Muscle layer of duodenum (tissue), 2 donors: ENCODE results near the gene FAM107B.
"Not testable (repeated sequence)": the region's sequence is repeated elsewhere in the genome, so short reads cannot be mapped to it uniquely, and the experiment has no call there.

ENCODE experiments used
- H3K27ac ChIP-seq: one replicate; pipeline ENCODE4 v1.7.0; 2013; ENCODE audit warnings: mild to moderate bottlenecking, low read length
- H3K27me3 ChIP-seq: one replicate; pipeline ENCODE4 v1.7.0; 2013; ENCODE audit warnings: low read depth, mild to moderate bottlenecking, control low read depth, low read length
- H3K36me3 ChIP-seq, 2 donors: one replicate each; pipeline ENCODE4 v1.7.0; 2013; ENCODE audit warnings: low read length in 2 of 2, control low read depth in 1 of 2, mild to moderate bottlenecking in 1 of 2; ENCODE audit not compliant: insufficient read depth in 2 of 2, control insufficient read depth in 1 of 2
- H3K4me1 ChIP-seq, 2 donors: one replicate each; pipeline ENCODE4 v1.7.0; 2013; ENCODE audit warnings: low read length in 2 of 2, mild to moderate bottlenecking in 2 of 2, control low read depth in 1 of 2, moderate library complexity in 1 of 2; ENCODE audit not compliant: insufficient read depth in 2 of 2, control insufficient read depth in 1 of 2
- H3K4me3 ChIP-seq, 2 donors: one replicate each; pipeline ENCODE4 v1.7.0; 2013; ENCODE audit warnings: low read length in 2 of 2, low read depth in 1 of 2, mild to moderate bottlenecking in 1 of 2
- H3K9me3 ChIP-seq, 2 donors: one replicate each; pipeline ENCODE4 v1.7.0; 2013; ENCODE audit warnings: low read length in 2 of 2, control low read depth in 1 of 2, mild to moderate bottlenecking in 1 of 2; ENCODE audit not compliant: control insufficient read depth in 1 of 2
- donor health status: healthy.

The FAM107B gene

DNA sequence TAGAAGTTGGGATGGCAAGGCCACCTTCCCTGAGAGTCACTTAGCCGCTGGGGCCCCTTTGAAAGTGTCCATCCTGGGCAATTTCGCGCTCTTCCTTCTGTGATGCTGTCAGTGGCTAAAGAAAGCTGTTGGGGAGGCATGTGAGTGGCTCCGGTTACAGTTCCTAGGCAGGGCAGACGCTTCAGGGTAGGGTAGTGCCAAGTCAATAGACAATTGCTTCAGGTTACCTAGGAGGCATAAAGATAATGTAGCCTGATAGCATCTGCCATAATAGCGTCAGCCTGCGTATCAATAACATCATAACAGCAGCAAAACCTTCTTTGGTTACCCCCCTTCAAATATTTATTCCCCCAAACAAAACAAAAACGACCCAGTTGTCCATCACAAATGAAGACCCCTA is at the start of gene FAM107B:
Gene FAM107B, minus strand, starts transcription at position 101 of the 400 bp plus-strand sequence. CDS start 234 bp downstream, outside the sequence.
- Histone ChIP-seq H3K4me3 (no peak within 1 kb of the TSS), H3K36me3 (no peaks in the 10 kb centered on the region), H3K27ac (no peak within 1 kb of the TSS), H3K9me3 (no peaks in the 10 kb centered on the region), H3K4me1 (peaks cover 0 to 7% of the 10 kb centered on the region in 2 donors), H3K27me3 (no peaks in the 10 kb centered on the region)

DNA sequence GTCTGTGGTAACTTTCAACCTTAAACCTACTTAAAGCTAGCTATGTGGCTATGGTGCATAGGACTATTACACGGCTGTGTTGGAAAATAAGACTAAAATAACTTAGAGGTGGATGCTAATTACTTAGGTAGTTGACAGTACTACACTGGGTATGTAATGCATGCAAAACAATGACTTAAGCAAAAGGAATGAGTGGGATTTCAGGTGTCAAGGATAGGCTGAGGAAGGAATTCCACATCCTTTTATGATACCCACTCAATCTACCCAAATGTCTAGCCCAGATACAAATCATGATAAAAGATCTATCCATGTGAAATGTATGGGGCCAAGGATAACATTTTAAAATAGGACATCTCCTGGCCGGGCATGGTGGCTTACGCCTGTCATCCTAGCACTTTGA is 49.3 kb upstream of the FAM107B start:
- Histone ChIP-seq H3K4me3 (no peak overlapping the region), H3K9me3 (no peaks in the 10 kb centered on the region), H3K36me3 (no peaks in the 10 kb centered on the region), H3K27me3 (no peaks in the 10 kb centered on the region), H3K27ac (no peak overlapping the region), H3K4me1 (peaks cover 0 to 10% of the 10 kb centered on the region in 2 donors)

DNA sequence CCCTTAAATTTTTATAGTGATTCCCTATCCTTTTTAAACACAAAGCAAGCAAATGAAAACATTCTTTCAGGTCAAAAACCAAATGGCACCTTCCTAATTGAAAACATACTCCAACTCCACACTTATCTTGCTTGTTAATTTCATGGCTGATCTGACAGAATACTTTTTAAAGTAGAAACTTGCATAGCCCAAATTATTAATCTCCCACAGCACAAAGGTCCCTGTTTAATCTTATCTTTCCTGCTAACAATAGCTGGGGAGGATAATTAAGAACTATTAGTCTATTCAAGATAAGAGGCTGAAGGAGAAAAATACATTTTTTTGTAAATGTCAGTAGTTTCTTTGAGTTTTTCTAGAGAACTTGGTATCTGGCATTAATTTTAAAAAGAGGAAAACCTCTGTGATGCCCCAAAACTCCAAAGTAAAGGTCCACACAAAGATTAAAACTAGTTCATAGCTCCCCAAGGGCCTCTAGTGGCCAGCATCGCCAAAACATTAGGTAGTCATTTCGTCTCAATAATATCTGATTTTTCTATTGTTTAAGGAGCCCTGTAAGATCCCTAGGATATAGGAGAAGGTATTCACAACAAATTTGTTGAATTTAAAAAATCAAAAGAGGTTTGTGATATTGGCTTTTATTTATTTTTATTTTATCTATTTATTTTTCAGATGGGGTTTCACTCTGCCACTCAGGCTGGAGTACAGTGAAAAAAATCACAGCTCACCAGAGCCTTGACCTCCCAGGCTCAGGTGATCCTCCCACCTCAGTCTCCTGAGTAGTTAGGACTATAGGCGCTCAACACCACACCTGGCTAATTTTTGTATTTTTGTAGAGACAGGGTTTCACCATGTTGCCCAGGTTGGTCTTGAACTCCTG is 48.4 kb upstream of the FAM107B start:
- Histone ChIP-seq H3K27me3 (no peaks in the 10 kb centered on the region), H3K27ac (no peak overlapping the region), H3K4me3 (no peak overlapping the region), H3K4me1 (peaks cover 0 to 10% of the 10 kb centered on the region in 2 donors), H3K36me3 (no peaks in the 10 kb centered on the region), H3K9me3 (no peaks in the 10 kb centered on the region)

DNA sequence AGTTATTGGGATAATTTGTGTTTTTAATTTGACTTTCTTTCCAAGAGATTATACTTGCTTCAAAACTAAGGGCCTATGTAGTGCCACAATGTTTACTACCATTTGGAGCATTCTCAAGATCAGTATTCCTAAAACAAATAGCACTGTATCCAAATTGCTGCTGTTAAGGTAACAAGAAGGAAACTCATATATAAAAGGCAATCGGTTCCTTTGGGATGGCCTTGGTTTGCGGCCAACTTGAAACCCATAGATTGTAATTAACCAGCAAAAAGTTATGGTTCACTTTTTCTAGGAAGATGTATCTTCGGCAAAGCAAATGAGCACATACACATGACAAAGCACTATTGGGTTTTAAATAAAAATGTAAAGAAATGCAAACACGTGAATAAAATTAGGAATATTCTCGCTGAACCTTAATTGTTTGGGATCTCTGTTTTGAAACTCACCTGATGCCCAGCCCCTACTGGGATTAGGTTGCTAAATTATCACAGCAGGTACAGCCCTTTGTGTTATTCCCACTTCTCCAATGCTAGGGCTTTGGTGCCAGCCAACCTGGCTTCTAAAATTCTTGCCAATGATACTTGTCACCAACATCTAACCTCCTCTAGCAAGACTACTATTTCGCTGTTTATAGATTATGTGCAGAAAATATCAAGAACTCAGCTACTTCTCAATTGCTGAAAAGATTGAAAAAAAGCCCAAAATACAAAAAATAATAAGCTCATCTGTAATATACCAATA is 47.1 kb upstream of the FAM107B start:
- H3K4me1 ChIP-seq = peaks cover 0 to 10% of the 10 kb centered on the region in 2 donors
- H3K4me3 ChIP-seq = no peak overlapping the region
- H3K9me3 ChIP-seq = no peaks in the 10 kb centered on the region
- H3K36me3 ChIP-seq = no peaks in the 10 kb centered on the region
- H3K27me3 ChIP-seq = no peaks in the 10 kb centered on the region
- no peak overlapping the region for H3K27ac ChIP-seq

DNA sequence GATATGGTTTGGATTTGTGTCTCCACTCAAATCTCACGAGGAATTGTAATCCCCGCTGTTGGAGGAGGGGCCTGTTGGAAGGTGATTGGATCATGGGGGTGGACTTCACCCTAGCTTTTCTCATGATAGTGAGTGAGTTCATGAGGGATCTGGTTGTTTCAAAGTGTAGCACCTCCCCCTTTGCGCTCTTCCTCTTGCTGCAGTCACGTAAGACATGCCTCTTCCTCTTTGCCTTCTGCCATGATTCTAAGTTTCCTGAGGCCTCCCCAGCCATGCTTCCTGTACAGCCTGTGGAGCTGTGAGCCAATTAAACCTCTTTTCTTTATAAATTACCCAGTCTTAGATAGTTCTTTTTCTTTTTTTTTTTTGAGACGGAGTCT is 46.1 kb upstream of the FAM107B start:
- Histone ChIP-seq H3K9me3 (no peaks in the 10 kb centered on the region), H3K4me1 (peaks cover 0 to 10% of the 10 kb centered on the region in 2 donors), H3K27me3 (no peaks in the 10 kb centered on the region), H3K27ac (no peak overlapping the region), H3K4me3 (no peak overlapping the region), H3K36me3 (no peaks in the 10 kb centered on the region)

DNA sequence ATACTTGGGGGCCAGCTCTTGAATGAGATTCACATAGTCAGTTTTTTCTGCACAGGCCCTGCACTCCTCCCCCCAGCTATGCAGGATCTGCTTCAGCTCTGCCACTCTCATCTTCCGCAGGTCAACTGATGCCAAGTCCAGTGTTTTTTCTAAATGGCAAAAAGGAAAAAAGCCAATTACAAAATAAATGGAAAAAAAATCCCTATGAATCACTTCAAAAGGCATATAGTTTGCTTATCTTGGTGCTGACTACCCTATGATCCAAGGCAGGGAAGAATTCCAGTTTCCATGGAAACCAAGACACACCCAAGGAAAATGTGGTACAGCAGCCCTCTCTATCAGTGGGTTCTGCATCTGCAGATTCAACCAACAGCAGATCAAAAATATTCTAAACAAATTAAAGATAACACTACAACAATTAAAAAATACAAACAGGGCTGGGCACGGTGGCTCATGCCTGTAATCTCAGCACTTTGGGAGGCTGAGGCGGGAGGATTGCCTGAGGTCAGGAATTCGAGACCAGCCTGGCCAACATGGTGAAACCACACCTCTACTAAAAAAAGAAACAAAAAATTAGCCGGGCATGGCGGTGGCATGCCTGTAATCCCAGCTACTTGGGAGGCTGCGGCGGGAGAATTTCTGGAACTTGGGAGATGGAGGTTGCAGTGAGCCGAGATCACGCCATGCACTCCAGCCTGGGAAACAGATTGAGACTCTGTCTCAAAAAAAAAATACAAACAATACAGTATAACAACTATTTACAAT is 45.5 kb upstream of the FAM107B start:
- no peak overlapping the region for H3K4me3 ChIP-seq
- peaks cover 0 to 10% of the 10 kb centered on the region in 2 donors for H3K4me1 ChIP-seq
- H3K9me3 ChIP-seq = no peaks in the 10 kb centered on the region
- no peaks in the 10 kb centered on the region for H3K27me3 ChIP-seq
- H3K36me3 ChIP-seq = no peaks in the 10 kb centered on the region
- no peak overlapping the region for H3K27ac ChIP-seq

DNA sequence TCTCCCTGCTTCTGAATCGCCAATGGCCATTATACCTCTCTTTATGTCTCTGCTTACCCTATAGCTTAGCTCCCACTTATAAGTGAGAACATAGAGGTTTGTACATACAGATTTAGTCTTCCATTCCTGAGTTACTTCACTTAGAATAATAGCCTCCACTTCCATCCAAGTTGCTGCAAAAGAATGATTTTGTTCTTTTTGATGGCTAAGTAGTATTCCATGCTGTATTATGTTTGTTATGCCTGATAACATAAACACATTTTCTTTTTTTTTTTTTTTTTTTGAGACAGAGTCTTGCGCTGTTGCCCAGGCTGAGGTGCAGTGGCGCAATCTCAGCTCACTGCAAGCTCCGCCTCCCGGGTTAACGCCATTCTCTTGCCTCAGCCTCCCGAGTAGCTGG is 42.0 kb upstream of the FAM107B start:
- not testable (repeated sequence) for H3K27me3 ChIP-seq, H3K27ac ChIP-seq, H3K36me3 ChIP-seq, H3K4me1 ChIP-seq, H3K4me3 ChIP-seq, H3K9me3 ChIP-seq

DNA sequence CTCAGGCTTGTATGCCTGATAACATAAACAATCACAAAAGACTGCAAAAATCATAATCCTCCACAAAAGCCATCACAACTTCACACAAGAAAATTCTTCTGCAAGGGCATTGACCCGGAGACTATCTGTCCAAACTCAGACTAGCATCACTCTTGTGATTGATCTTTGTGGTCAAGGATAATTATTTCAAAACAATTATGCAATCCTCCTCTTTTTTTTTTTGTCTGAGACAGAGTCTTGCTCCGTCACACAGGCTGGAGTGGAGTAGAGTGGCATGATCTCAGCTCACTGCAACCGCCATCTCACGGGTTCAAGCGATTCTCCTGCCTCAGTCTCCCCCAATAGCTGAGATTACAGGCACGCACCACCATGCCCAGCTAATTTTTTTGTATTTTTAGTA is 41.0 kb upstream of the FAM107B start:
- H3K9me3 ChIP-seq = no peaks in the 10 kb centered on the region
- H3K36me3 ChIP-seq = no peaks in the 10 kb centered on the region
- H3K4me3 ChIP-seq = no peak overlapping the region
- H3K27ac ChIP-seq = no peak overlapping the region
- H3K4me1 ChIP-seq = no peaks in the 10 kb centered on the region
- no peaks in the 10 kb centered on the region for H3K27me3 ChIP-seq

DNA sequence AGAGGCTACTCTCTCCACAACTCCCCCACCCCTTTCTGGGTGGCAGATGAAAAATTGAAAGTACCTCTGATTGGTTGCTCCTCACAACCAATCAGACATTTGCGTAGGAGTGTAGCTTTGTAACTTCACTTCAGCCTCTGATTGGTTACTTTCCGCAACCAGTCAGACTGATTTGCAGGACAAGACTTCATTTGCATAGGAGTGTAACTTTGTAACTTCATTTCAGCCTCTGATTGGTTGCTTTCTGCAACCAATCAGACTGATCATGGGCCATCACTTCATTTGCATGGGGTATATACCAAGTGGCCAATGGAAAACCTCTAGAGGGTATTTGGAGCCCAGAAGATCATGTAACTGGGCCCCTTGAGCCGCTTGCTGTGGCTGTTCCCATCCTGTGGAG is 37.6 kb upstream of the FAM107B start:
- Histone ChIP-seq H3K4me3 (no peak overlapping the region), H3K27ac (no peak overlapping the region), H3K9me3 (no peaks in the 10 kb centered on the region), H3K36me3 (no peaks in the 10 kb centered on the region), H3K4me1 (no peaks in the 10 kb centered on the region), H3K27me3 (no peaks in the 10 kb centered on the region)

DNA sequence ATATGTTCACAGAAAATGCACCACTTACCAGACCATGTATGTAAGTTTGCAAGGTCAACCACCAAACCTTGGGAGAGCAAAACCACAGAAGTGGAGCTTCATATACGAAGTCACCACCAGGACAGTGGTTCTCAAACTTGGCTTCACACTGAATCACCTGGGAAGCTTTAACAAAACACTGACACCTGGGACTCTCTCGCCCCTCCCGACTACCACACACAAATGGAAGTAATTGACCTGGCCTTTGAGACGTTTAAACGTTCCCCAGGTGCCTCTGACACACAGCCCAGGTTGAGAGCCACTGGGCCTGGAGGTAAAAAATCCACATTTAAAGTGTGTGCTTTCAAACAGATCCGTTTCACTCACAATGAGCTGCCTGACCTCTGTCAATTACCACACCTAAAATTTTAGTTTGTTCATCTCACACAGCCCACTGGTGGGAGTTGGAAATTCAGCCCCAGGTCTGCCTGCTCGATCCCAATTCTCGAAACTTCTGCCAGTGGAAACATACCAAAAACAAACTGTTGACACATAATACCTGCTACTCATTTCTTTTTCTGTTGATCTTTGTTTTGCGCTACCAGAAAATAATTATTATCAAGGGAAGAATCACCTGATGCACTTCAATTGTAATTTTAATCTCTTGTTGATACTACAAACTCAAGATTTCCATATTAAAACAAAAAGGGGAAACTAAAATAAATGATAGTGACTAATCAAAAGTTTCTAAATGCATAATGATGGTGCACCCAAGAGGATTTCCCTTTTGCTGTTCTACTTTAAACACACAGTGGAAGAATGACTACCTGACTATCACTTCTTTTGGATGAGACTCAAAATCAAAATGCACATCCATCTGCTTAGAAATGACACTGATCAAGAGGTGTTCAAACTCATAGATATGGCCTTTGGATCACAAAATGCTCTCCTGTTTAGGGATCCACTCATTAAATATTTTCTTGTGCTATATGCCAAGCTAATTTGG is 36.6 kb upstream of the FAM107B start:
- no peaks in the 10 kb centered on the region for H3K36me3 ChIP-seq
- no peaks in the 10 kb centered on the region for H3K4me1 ChIP-seq
- no peak overlapping the region for H3K27ac ChIP-seq
- no peaks in the 10 kb centered on the region for H3K9me3 ChIP-seq
- H3K4me3 ChIP-seq = no peak overlapping the region
- no peaks in the 10 kb centered on the region for H3K27me3 ChIP-seq
